Activated T-cell treated with anti-CD3 and anti-CD28 coated beads for 1 hour (primary cell): ENCODE measurements around the gene ADSS1.

Source experiments
- DNase-seq: peaks from one replicate; pipeline ENCODE4 v3.0.0-alpha.2; 2020; ENCODE audit warnings: low read depth

ADSS1 gene

DNA sequence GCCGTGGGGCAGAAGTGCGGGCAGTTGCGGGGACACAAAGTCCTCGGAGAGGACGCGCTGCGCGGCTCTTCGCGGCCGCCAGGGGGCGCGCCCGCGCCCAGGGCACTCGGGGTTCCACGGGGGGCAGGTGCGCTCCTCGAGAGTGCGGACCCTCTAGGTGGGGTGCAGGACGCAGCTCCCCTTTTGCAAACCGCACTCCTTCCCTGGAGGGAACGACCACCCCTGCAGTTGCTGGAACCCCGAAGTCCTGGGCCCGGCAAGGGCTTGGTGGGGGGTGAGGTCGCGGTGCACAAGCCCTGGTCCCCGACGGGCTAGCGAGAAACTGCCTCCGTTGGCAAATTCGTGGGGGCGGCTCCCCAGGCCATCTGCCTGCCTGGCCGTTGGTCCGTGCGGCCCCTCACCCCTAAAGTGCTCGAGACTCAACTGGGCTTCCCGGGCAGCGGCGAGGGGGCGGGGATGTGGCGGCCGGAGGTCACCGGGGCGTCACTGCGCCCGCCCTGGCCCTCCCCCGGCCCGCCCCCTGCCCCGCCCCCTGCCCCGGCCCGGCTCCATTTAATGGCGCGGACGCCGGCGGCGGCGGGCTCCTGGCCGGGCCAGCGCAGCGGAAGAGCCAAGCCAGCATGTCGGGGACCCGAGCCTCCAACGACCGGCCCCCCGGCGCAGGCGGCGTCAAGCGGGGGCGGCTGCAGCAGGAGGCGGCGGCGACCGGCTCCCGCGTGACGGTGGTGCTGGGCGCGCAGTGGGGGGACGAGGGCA, at the start of gene ADSS1:
TSS of gene ADSS1 (plus strand) at position 579 of the 756 bp plus-strand sequence. CDS start at position 621, 42 bp downstream.
- DNase-seq = peak; percentile 54

GRCh38 chr14:104675447-104675846, 48.6 kb upstream of the ADSS1 start:
- no peak for DNase-seq

GRCh38 chr14:104676130-104676693, 47.8 kb upstream of the ADSS1 start:
- DNase-seq = no peak

- no peak for DNase-seq
These were observed 47.1 kb upstream of the ADSS1 start for GRCh38 chr14:104676694-104677511.

DNA sequence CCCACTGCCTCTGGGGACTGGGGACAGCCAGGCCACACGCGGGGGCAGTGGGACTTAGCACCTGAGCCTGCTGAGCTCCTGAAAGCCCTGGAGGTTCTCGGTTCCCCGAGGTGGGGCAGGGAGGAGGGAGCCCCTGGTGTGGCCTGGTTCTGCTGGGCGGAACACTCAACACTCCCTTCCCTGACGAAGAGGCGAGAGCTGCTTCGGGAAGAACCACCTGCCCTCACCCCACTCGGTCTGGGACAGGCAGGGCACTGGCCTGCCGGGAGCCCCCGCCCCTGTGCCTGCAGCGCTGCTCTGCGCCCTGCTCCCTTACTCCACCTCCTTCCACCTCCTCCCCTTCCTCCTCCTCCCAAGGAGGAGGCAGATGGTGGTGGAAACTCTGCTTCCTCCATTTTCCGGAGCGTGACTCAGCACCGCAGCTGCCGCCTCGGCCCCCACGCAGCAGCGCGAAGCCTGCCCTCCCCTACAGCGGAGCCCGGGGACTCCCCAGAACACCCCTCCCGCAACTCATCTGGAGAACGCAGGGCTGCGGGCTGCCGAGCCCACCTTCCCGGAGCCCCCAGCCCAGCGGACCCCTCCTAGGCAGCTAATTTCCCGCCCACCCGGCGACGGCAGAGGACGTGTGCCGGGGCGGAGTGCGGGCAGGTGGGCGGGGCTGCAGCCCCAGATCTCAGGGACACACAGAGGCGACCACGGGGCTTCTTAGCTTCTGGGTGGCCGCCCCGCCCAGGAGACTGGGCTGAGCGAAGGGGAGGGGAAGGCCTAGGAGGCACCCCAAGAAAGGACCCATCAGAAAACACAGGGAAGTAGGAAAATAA, 46.3 kb upstream of the ADSS1 start:
- peak; percentile 50 for DNase-seq

DNA sequence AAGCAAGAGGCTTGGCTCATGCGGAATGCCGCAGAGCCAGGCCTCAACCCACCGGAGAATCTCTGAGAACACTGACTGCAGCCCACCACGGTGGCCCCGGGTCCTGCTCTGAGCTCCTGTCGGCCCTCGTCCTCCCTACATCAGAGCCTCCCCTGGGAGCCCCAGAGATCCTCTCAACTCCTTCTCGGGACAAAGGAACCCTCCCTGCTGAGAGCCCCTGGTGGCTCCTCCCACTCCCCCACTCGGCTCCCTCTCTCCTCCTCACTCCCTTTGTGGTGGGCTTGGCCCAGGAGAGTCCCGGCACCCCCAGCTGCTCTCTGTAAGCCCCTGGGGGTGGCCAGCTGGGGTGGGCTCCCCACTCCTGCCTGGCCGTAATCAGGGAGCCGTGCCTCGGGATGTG, 45.7 kb upstream of the ADSS1 start:
- no peak for DNase-seq

- DNase-seq = no peak
These were observed 44.9 kb upstream of the ADSS1 start for GRCh38 chr14:104678901-104679705.

GRCh38 chr14:104680056-104680805, 43.8 kb upstream of the ADSS1 start:
- no peak for DNase-seq

- no peak for DNase-seq
These were observed 43.0 kb upstream of the ADSS1 start for GRCh38 chr14:104680806-104681688.

GRCh38 chr14:104681689-104682074, 42.3 kb upstream of the ADSS1 start:
- DNase-seq = no peak

GRCh38 chr14:104682107-104682593, 41.9 kb upstream of the ADSS1 start:
- DNase-seq = no peak

DNA sequence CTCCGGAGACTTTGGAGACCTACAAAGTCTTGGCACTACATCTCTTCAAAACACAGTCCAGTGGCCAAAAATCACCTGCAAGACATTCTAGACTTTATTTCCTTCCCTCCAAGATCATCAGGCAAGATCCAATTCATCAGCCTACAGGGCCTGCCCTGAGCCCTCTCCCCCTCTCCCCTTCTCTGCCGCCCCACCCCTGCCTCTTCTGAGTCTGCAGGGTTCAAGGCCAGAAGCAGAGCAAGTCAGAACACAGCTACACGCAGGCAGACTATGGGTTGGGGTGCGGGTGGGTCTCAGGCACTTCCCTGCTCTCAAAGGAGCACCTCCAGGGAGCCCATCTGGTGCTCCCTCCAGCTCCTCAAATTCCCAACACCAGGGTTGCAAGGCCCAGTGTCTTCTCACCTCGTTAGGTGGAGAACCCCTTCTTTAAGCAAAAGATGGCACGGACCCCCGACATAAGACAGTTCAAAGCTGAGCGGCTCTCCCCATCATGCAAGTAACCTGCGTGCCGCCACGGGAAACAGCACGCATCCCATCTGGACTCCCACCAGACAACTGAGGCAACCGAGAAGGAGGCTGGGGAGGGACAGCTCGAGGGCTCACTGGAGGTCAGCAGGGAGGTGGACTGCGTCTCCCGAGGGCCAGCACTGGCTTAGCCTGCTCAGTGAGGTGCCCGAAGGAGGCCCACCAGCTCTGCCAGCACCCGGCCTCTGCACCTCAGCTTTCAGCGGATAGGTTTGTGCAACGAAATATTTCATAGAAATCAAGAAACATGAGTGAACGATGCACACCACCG, 40.2 kb upstream of the ADSS1 start:
- DNase-seq = no peak

DNA sequence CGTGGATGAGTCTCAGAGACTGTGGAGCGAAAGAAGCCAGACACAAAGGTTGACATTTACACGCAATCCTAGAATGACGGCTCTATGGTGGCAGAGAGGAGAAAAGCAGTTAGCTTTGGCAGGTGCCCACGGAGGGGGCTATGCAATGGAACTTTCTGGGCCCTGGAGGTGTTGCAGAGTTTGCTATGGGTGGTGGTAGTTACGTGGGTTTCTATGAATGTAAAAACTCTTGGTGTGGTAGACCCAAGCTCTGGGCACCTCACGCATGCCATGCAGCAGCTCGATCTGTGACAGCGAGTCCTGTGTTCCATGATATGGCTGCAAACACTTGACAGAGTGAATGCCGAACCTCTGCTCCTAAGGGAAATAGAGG, 39.6 kb upstream of the ADSS1 start:
- no peak for DNase-seq

- no peak for DNase-seq
These were observed 38.6 kb upstream of the ADSS1 start for GRCh38 chr14:104685216-104685997.

DNA sequence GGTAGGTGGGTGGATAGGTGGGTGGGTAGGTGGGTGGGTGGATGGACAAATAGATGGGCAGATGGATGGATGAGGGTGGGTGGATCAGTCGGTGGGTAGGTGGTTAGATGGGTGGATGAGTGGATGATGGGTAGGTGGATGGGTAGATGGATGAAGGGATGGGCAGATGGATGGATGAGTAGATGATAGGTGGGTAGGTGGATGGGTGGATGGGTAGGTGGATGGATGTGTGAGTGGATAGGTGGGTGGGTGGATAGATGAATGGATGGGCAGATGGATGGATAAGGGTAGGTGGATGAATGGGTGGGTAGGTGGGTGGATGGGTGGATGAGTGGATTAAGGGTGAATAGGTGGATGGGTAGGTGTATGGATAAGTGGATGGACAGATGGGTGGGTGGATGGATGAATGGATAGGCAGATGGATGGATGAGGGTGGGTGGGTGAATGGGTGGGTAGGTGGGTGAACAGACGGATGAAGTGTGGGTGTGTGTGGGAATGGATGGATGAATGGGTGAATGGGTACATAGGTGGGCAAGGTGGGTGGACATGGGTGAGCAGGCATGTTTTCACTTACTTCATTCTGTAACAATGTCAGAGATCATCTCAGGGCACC, 37.9 kb upstream of the ADSS1 start:
- no peak for DNase-seq

DNA sequence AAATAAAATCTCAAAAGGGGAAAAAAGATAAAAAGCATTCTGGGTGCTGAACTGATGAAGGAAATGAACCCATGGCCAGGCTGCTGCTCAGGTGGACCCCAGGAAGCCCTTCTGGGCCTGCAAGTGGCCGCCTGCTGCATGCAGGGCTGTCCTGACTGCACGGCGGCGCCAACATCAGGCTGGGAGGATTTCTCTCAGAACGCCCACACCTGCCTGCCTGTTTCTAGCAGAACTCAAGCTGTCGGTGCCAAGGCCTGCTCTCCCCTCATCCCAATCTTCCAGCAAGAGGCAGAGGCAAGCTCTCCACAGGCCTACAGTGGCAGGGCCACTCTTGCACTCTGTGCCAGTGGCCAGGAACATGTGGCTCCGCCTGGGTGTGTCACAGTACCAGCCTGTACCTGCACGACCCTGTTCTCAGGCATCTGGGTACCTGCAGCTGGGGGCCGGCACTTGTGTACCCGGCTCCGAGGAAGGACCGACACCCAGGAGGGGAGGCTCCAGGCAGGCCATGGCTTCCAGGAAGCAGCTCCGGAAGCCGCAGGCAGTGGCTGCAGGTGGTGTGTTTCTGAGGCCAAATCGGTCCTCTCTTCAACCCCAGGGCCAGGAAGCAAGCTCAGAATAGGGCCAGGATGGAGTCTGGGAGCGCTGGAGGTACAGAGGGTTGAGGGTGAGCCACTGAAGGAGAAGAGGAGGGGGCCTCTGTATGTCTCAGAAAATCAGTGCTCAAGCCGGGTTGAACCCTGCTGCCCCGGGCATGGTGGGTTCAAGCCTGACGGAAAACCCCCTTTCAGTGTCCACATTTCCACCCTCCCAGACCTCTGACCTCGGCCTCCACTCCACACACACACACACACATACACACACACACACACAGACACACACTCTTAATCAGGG, 37.2 kb upstream of the ADSS1 start:
- DNase-seq = no peak
